CD8-positive, alpha-beta memory T cell (primary cell): ENCODE results near the gene CES4A. TPM values are rescaled to one million over a fixed set of nuclear protein-coding genes. Genes with fewer than 3 reads are reported as not detected.
A peak's percentile ranks its signal among the peaks of the same experiment; 100 is the strongest.

ENCODE experiments used
- CTCF ChIA-PET: fragments of 350-600 bp; sonication (Branson Sonifier 250); formaldehyde crosslinking; loops from one replicate; lab custom pipeline; 2021; ENCODE audit warnings: antibody characterized with exemption; lab: Charles Lee
- POLR2A ChIA-PET: fragments of 350-600 bp; sonication (Branson Sonifier 250); formaldehyde crosslinking; loops from one replicate; lab custom pipeline; 2021; ENCODE audit warnings: antibody characterized with exemption; lab: Charles Lee
- DNase-seq, 5 donors: peaks; one replicate each; pipeline versions ENCODE4 v3.0.0 to v3.0.0-alpha.2; 2020 to 2022; ENCODE audit warnings: mixed read lengths in 1 of 5
- H3K27ac ChIP-seq: one replicate; pipeline ENCODE4 v1.7.0; 2013; ENCODE audit warnings: low read depth, mild to moderate bottlenecking, low read length, moderate library complexity
- H3K27me3 ChIP-seq: 2 replicates; pipeline ENCODE4 v1.7.0; 2013; ENCODE audit warnings: low read length, mild to moderate bottlenecking; ENCODE audit not compliant: insufficient read depth, poor library complexity, severe bottlenecking
- H3K36me3 ChIP-seq: 2 replicates; pipeline ENCODE4 v1.7.0; 2013; ENCODE audit warnings: mild to moderate bottlenecking, low read length, moderate library complexity; ENCODE audit not compliant: insufficient read depth
- H3K4me1 ChIP-seq: 2 replicates; pipeline ENCODE4 v1.7.0; 2013; ENCODE audit warnings: mild to moderate bottlenecking, low read length, moderate library complexity; ENCODE audit not compliant: insufficient read depth
- H3K4me3 ChIP-seq: 2 replicates; pipeline ENCODE4 v1.7.0; 2013; ENCODE audit warnings: mild to moderate bottlenecking, low read length
- H3K9me3 ChIP-seq: 2 replicates; pipeline ENCODE4 v1.7.0; 2013; ENCODE audit warnings: mild to moderate bottlenecking, low read length
- H3K27ac Mint-ChIP-seq, 8 donors: one replicate each; pipeline ENCODE4 v1.8.0; 2020 to 2021; ENCODE audit warnings: mixed read lengths in 8 of 8, mild to moderate bottlenecking in 6 of 8, inconsistent platforms in 3 of 8, moderate library complexity in 3 of 8
- H3K27me3 Mint-ChIP-seq, 2 donors: one replicate each; pipeline ENCODE4 v1.8.0; 2020 to 2021; ENCODE audit warnings: mixed read lengths in 2 of 2, mild to moderate bottlenecking in 1 of 2, moderate library complexity in 1 of 2
- H3K36me3 Mint-ChIP-seq, 3 donors: one replicate each; pipeline ENCODE4 v1.8.0; 2020 to 2021; ENCODE audit warnings: mixed read lengths in 3 of 3, inconsistent platforms in 1 of 3, mild to moderate bottlenecking in 1 of 3
- H3K4me1 Mint-ChIP-seq, 3 donors: one replicate each; pipeline ENCODE4 v1.8.0; 2020 to 2021; ENCODE audit warnings: mixed read lengths in 3 of 3, inconsistent platforms in 1 of 3, mild to moderate bottlenecking in 1 of 3
- H3K4me3 Mint-ChIP-seq, 7 donors: one replicate each; pipeline ENCODE4 v1.8.0; 2020 to 2021; ENCODE audit warnings: mixed read lengths in 7 of 7, mild to moderate bottlenecking in 6 of 7, moderate library complexity in 4 of 7, inconsistent platforms in 2 of 7
- H3K9me3 Mint-ChIP-seq, 5 donors: one replicate each; pipeline ENCODE4 v1.8.0; 2020 to 2022; ENCODE audit warnings: mixed read lengths in 5 of 5, mild to moderate bottlenecking in 3 of 5, moderate library complexity in 2 of 5, inconsistent platforms in 1 of 5
- polyA plus RNA-seq: library from polyadenylated mRNA; unstranded; fragments of 300-500 nt; fragmentation: Illumina TruSeq; gene quantifications from one replicate; pipeline ENCODE4 v1.2.3, GENCODE V29; 2021
- total RNA-seq, 2 experiments: library from RNA; stranded (reverse); gene quantifications; one replicate each; pipeline ENCODE4 v1.2.3, GENCODE V29; 2021

Gene CES4A
- total and polyA plus RNA-seq, 3 experiments from 2014 or later: 1.7 to 5.1 (median 4.2) TPM

DNA sequence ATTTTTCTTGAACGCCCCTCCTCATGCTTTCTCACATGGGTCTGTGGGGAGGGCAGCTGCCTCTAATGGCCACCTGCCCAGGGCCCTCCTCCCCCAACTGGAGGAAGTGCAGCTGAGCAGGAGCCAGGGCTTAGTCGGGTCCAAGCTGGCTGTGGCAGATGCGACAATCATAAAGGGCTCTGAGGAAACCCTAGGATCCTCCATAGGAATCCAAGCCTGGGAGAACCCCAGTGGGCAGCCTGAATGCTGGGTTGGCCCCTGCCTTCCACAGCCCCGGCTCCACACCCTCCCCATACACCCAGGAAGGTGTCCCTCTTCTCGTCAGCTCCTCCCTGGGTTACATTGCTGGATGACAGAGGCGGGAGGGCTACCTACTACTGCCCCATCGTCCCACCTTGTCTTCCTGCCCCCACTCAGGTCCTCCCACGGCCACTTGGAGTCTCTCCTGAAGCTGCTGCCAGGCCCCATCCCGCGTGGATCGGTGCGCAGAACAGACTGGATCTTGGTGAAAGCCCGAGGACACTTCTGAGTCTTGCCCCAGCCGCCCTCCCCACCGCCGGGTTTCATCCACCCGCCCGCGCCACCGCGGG is 24.9 kb downstream of the CES4A start:
- Mint-ChIP-seq H3K27me3 (peaks cover 0 to 8% of the 10 kb centered on the region in 2 donors), H3K27ac (no peak overlapping the region), H3K9me3 (no peaks in the 10 kb centered on the region), H3K4me1 (peaks cover 2 to 10% (median 6%) of the 10 kb centered on the region in 3 donors), H3K4me3 (peak overlapping the region; percentile 23 to 80 (median 61)), H3K36me3 (no peaks in the 10 kb centered on the region)
- H3K4me3 ChIP-seq: peak overlapping the region; percentile 53
- ChIA-PET CTCF (interaction anchor here (0.6 to 9.7 kb wide), 8 partner anchors 17 to 403 kb away, joined by 3 to 123 read pairs (median 4); partner anchors contain the start of genes FBXL8, TRADD and ZDHHC1), POLR2A (interaction anchor here (0.5 to 3.1 kb wide), 8 partner anchors 9 to 148 kb away, joined by 3 to 10 read pairs (median 7); partner anchors contain the start of genes CBFB, FBXL8 and TRADD)
- no peak for DNase-seq
- peaks cover 16% of the 10 kb centered on the region for H3K4me1 ChIP-seq
- H3K36me3 ChIP-seq: no peaks in the 10 kb centered on the region
- H3K27me3 ChIP-seq: no peaks in the 10 kb centered on the region
- H3K27ac ChIP-seq: no peak overlapping the region
- H3K9me3 ChIP-seq: no peaks in the 10 kb centered on the region

DNA sequence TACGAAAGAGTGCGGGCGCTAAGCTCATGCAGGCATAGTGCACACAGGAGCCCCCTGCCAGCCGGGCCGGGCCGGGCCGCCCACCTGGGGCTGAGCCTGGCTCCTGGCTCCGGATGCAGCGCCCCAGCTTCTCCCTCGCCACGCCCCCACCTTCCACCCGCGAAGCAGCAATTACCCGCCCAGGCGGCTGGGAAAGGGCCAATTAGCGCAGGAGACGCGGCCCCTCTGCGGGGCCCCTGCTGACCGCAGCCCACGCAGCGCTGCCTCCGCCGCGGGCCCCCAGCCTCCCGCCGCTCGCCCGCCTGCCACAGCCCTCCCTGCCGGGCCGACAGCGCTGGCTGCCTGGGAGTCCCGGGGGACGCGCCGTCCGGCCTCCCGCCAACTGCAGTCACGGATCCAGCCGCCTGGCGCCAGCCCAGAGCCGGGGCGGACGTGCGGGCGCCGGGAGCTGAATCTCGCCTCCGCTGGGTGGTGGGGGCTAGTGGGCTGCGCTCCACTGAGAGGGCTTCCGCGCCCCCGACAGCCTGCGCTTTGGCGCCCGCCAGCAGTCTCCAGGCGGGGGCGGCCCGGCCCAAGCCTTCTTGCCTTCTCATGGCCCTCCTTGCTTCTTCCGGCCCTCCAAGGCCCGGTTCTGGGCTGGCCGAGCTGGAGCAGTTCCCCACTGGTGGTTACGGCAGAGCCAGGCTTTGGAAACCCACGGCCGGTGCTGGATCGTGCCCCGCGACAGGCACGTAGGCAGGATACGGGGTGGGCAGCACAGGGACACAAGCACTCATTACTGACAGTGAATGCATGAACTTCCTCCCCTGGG is 25.6 kb downstream of the CES4A start:
- no peaks in the 10 kb centered on the region for H3K9me3 Mint-ChIP-seq
- H3K36me3 Mint-ChIP-seq: no peaks in the 10 kb centered on the region
- Histone ChIP-seq H3K36me3 (no peaks in the 10 kb centered on the region), H3K27me3 (no peaks in the 10 kb centered on the region), H3K9me3 (no peaks in the 10 kb centered on the region), H3K4me1 (peaks cover 16% of the 10 kb centered on the region), H3K4me3 (peak overlapping the region; percentile 53), H3K27ac (no peak overlapping the region)
- H3K27ac Mint-ChIP-seq: peak overlapping the region in 1 of 8 donors; percentile 50
- peak overlapping the region; percentile 77 to 87 (median 79) for H3K4me3 Mint-ChIP-seq
- POLR2A ChIA-PET: interaction anchor here (0.5 to 3.1 kb wide), 7 partner anchors 12 to 147 kb away, joined by 3 to 10 read pairs (median 7); partner anchors contain the start of genes CBFB, FBXL8 and TRADD
- CTCF ChIA-PET: interaction anchor here (1.1 to 9.7 kb wide), 7 partner anchors 16 to 402 kb away, joined by 3 to 123 read pairs (median 5); partner anchors contain the start of genes FBXL8, TRADD and ZDHHC1
- DNase-seq: peak; percentile 56 to 80 (median 69)
- H3K4me1 Mint-ChIP-seq: peaks cover 2 to 10% (median 6%) of the 10 kb centered on the region in 3 donors
- H3K27me3 Mint-ChIP-seq: peaks cover 0 to 8% of the 10 kb centered on the region in 2 donors

DNA sequence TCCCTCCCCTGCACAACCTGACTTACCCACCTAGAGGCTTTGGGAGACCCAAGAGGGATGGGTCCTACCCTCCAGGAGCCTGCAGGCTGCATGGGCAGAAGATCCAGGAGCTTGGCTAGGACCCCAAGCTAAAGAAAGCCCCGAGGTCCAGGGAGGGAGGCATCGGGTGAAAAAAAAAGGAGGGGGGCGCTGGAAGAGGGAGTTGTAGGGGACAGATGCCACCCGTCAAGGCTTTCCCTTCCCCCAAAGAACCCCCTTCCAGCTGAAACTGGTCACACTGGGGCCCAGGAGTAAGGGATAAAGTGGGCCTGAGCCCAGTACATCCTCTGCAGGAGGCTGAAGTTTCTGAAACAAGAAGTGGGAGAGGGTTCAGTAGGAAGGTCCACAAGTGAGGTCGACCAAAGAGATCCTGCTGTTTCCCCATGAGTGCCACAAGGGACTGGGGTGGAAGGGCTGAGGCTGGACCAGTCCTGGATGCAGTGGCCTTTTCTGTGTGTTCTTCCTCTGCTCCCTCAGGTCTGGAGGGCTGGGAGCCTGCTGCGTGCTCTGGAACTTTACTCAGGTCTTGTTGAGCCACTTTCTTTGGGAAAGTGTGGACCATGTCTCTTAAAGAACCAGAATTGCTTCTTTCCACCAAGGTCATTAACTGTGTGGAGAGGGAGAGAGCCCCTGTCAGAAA is 26.4 kb downstream of the CES4A start:
- Histone ChIP-seq H3K4me3 (peak overlapping the region; percentile 53), H3K27me3 (no peaks in the 10 kb centered on the region), H3K4me1 (peaks cover 16% of the 10 kb centered on the region), H3K27ac (no peak overlapping the region), H3K36me3 (no peaks in the 10 kb centered on the region), H3K9me3 (no peaks in the 10 kb centered on the region)
- Mint-ChIP-seq H3K9me3 (no peaks in the 10 kb centered on the region), H3K36me3 (no peaks in the 10 kb centered on the region), H3K27me3 (peaks cover 0 to 8% of the 10 kb centered on the region in 2 donors), H3K4me1 (peaks cover 2 to 10% (median 6%) of the 10 kb centered on the region in 3 donors), H3K4me3 (peak overlapping the region; percentile 55 to 84 (median 79)), H3K27ac (peak overlapping the region in 2 of 8 donors; percentile 47 to 50)
- ChIA-PET CTCF (interaction anchor here (1.1 to 9.7 kb wide), 6 partner anchors 16 to 230 kb away, joined by 3 to 123 read pairs (median 5); partner anchors contain the start of genes FBXL8 and TRADD), POLR2A (interaction anchor here (1.0 to 3.1 kb wide), 5 partner anchors 11 to 144 kb away, joined by 3 to 10 read pairs (median 6); partner anchors contain the start of genes CBFB, FBXL8 and TRADD)
- no peak for DNase-seq

DNA sequence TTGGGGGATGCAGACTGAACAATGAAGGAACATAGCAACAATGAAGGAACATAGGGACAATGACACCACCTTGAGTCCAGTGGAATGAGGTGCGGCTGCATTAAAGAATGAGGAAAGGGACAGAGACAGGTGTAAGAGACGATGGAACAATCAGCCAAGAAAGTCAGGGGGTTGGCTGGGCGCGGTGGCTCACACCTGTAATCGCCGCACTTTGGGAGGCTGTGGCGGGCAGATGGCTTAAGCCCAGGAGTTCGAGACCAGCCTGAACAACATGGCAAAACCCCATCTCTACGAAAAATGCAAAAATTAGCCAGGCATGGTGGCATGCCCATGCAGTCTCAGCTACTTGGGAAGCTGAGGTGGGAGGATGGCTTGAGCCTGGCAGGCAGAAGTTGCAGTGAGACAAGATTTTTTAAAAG is 26.9 kb downstream of the CES4A start:
- Mint-ChIP-seq H3K36me3 (no peaks in the 10 kb centered on the region), H3K9me3 (no peaks in the 10 kb centered on the region), H3K4me1 (peaks cover 2 to 10% (median 6%) of the 10 kb centered on the region in 3 donors), H3K27ac (peak overlapping the region in 1 of 8 donors; percentile 47), H3K4me3 (peak overlapping the region in 3 of 7 donors; percentile 22 to 45 (median 37)), H3K27me3 (peaks cover 0 to 8% of the 10 kb centered on the region in 2 donors)
- DNase-seq: no peak
- CTCF ChIA-PET: interaction anchor here (1.3 to 9.7 kb wide), 2 partner anchors 86 to 142 kb away, joined by 4 to 123 read pairs; partner anchors contain the start of genes FBXL8 and TRADD
- POLR2A ChIA-PET: interaction anchor here (1.5 to 3.1 kb wide), 2 partner anchors 140 to 144 kb away, joined by 4 to 10 read pairs; partner anchors contain the start of genes FBXL8 and TRADD
- no peaks in the 10 kb centered on the region for H3K27me3 ChIP-seq
- no peaks in the 10 kb centered on the region for H3K9me3 ChIP-seq
- H3K27ac ChIP-seq: no peak overlapping the region
- H3K4me1 ChIP-seq: peaks cover 16% of the 10 kb centered on the region
- H3K36me3 ChIP-seq: no peaks in the 10 kb centered on the region
- no peak overlapping the region for H3K4me3 ChIP-seq

DNA sequence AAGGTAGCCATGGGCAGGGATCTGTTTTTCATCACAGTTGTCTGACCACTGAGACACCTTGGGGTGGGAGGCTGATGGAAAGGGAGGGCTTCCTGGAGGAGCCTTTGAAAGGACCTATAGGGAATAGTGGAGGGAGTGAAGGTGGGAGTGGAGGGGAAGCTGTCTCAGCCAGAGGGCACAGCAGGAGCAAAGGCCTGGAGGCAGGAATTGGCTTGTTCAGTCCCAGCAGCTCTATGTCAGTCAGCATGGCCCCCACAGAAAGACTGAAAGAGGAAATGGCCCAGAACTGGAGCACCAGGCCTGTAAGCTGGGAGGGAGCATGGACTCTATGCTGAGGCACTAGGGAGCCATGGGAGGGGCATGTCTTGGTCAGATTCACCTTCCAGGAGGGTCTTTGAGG is 27.8 kb downstream of the CES4A start:
- Histone ChIP-seq H3K27ac (no peak overlapping the region), H3K27me3 (no peaks in the 10 kb centered on the region), H3K4me1 (peaks cover 16% of the 10 kb centered on the region), H3K4me3 (no peak overlapping the region), H3K9me3 (no peaks in the 10 kb centered on the region), H3K36me3 (no peaks in the 10 kb centered on the region)
- no peak for DNase-seq
- H3K4me1 Mint-ChIP-seq: peaks cover 2 to 10% (median 6%) of the 10 kb centered on the region in 3 donors
- peaks cover 0 to 3% of the 10 kb centered on the region in 2 donors for H3K27me3 Mint-ChIP-seq
- ChIA-PET POLR2A (interaction anchor here (0.6 to 1.5 kb wide), 2 partner anchors 13 to 143 kb away, joined by 4 read pairs; partner anchors contain the start of genes FBXL8 and TRADD), CTCF (interaction anchor here (1.2 to 9.7 kb wide), 4 partner anchors 85 to 177 kb away, joined by 3 to 123 read pairs (median 4); partner anchors contain the start of genes FBXL8 and TRADD)
- no peaks in the 10 kb centered on the region for H3K9me3 Mint-ChIP-seq
- peak overlapping the region in 1 of 8 donors; percentile 75 for H3K27ac Mint-ChIP-seq
- no peaks in the 10 kb centered on the region for H3K36me3 Mint-ChIP-seq
- no peak overlapping the region for H3K4me3 Mint-ChIP-seq

DNA sequence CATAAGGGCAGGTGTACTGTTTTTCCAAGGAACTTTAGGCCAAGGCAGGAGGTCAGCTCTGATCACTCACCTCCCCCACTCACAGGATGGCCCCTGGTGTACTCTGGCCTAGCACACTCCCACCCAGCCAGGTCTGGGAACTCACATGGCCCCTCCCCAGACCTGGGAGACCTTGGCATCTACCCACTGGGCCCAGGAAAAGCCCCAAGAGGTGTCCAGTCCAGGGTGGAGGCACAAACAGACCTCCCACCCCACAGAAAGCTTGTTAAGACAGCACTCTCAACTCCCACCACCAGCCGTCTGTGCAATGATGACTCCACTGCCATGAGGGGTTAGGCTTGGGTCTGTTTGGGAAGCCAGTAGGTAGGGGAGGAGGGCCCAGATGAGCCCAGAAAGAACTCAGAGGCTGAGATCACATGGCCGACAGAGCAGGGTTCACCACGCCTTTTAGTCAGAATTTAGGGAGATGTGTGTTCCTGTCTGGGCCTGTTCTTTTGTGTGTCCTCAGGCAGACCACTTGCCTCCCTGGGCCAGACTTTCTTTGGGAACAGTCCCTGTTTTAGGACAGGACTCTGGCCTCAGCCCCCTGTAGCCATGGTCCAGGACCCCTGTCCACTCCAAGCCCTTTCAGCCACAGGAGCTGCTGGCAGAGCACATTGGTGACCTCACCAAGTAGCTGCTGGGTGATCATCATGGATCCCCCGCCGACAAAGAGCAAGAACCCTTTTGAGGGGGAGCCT is 28.5 kb downstream of the CES4A start:
- no peak for DNase-seq
- H3K36me3 ChIP-seq: no peaks in the 10 kb centered on the region
- peaks cover 2 to 10% (median 6%) of the 10 kb centered on the region in 3 donors for H3K4me1 Mint-ChIP-seq
- no peaks in the 10 kb centered on the region for H3K9me3 Mint-ChIP-seq
- H3K4me3 ChIP-seq: no peak overlapping the region
- no peak overlapping the region for H3K27ac ChIP-seq
- H3K4me1 ChIP-seq: peaks cover 16% of the 10 kb centered on the region
- no peaks in the 10 kb centered on the region for H3K27me3 ChIP-seq
- CTCF ChIA-PET: interaction anchor here (0.8 to 9.7 kb wide), 13 partner anchors 12 to 229 kb away, joined by 3 to 123 read pairs (median 4); partner anchors contain the start of genes CBFB, FBXL8 and TRADD
- POLR2A ChIA-PET: no interaction called here
- H3K4me3 Mint-ChIP-seq: peak overlapping the region in 1 of 7 donors; percentile 28
- H3K9me3 ChIP-seq: no peaks in the 10 kb centered on the region
- H3K27me3 Mint-ChIP-seq: peaks cover 0 to 3% of the 10 kb centered on the region in 2 donors
- H3K36me3 Mint-ChIP-seq: no peaks in the 10 kb centered on the region
- H3K27ac Mint-ChIP-seq: peak overlapping the region in 2 of 8 donors; percentile 50 to 70
